ENCODE measurements around the gene YIPF7. TPM values are rescaled to one million over a fixed set of nuclear protein-coding genes. Genes with fewer than 3 reads are reported as not detected.

Gene YIPF7
- polyA plus RNA-seq (2013, experiment 1 of 2) = 0.15 TPM
- polyA plus RNA-seq (2013, experiment 2 of 2) = 0.11 TPM

DNA sequence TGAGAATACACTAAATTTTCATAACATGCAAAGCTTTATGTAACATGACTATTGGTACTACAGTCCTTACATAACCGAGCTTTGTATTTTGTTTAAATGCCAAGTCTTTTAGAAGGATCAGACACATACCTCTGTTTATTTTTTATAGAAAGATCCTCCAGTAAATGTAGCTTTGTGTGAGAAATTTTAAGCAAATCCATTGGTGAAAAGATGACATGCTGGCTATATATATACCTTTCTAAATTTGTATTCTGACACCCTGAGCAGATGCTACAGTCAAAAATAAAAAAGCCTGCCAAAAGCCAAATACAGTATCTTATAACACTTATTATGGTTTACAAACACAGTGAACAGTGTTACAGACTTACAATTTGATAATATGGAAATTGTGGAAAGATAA lies at the start of gene YIPF7:
Gene YIPF7 (minus strand): TSS at position 201 of the 400 bp plus-strand sequence. CDS start 1,525 bp downstream, outside the sequence.
- H2AFZ ChIP-seq (ENCODE audit: low read length) = no peak within 1 kb of the TSS
- no peak within 1 kb of the TSS for H3K4me3 ChIP-seq (ENCODE audit: low read length in 2 of 2)
- H3K4ac ChIP-seq (ENCODE audit: low read length) = no peak within 1 kb of the TSS
- H4K91ac ChIP-seq (ENCODE audit: low read depth, low read length, poor library complexity) = no peak within 1 kb of the TSS
- no CpG with 5 or more reads among the region's 1 CpG for WGBS, 2 donors (ENCODE audit: extremely low coverage in 2 of 2, insufficient read length in 2 of 2, insufficient replicate concordance in 1 of 2)
- H2BK15ac ChIP-seq (ENCODE audit: low read length) = no peak within 1 kb of the TSS
- no peaks in the 10 kb centered on the region for H3K36me3 ChIP-seq (replicated peaks in 1 of 2; ENCODE audit: control insufficient read depth in 2 of 2, insufficient read depth in 2 of 2, low read length in 2 of 2)
- H3K27me3 ChIP-seq (ENCODE audit: control insufficient read depth in 3 of 3, insufficient read depth in 3 of 3, low read depth in 1 of 3, low read length in 3 of 3) = peaks cover 0 to 4% (median 0%) of the 10 kb centered on the region in 3 experiments
- no peak within 1 kb of the TSS for H3K4me2 ChIP-seq (ENCODE audit: insufficient read depth, low read length, poor library complexity, severe bottlenecking)
- no peak within 1 kb of the TSS for H2BK12ac ChIP-seq (ENCODE audit: low read length)
- H3K9ac ChIP-seq (ENCODE audit: low read depth, low read length, poor library complexity) = no peak within 1 kb of the TSS
- H3K79me1 ChIP-seq (ENCODE audit: low read depth, low read length) = no peaks in the 10 kb centered on the region
- no peak for DNase-seq (ENCODE audit: low spot score)
- no peak within 1 kb of the TSS for H4K8ac ChIP-seq (ENCODE audit: low read depth, low read length)
- no peak within 1 kb of the TSS for H3K27ac ChIP-seq (replicated peaks; ENCODE audit: low read length)
- no peak within 1 kb of the TSS for H3K18ac ChIP-seq (ENCODE audit: low read length)
- H2BK5ac ChIP-seq (ENCODE audit: low read length) = no peak within 1 kb of the TSS
- no peaks in the 10 kb centered on the region for H3K9me3 ChIP-seq (replicated peaks in 1 of 2; ENCODE audit: control insufficient read depth in 2 of 2, insufficient read depth in 1 of 2, low read depth in 1 of 2, low read length in 2 of 2)
- no peak within 1 kb of the TSS for H3K14ac ChIP-seq (ENCODE audit: low read length)
- H3K23ac ChIP-seq (ENCODE audit: low read depth, low read length, poor library complexity) = no peak within 1 kb of the TSS
- no peaks in the 10 kb centered on the region for H3K4me1 ChIP-seq (ENCODE audit: control insufficient read depth in 2 of 2, insufficient read depth in 1 of 2, low read depth in 1 of 2, low read length in 2 of 2)
- no peak within 1 kb of the TSS for H2BK120ac ChIP-seq (ENCODE audit: low read depth, low read length)
- H2AK5ac ChIP-seq (ENCODE audit: low read depth, low read length) = no peak within 1 kb of the TSS

DNA sequence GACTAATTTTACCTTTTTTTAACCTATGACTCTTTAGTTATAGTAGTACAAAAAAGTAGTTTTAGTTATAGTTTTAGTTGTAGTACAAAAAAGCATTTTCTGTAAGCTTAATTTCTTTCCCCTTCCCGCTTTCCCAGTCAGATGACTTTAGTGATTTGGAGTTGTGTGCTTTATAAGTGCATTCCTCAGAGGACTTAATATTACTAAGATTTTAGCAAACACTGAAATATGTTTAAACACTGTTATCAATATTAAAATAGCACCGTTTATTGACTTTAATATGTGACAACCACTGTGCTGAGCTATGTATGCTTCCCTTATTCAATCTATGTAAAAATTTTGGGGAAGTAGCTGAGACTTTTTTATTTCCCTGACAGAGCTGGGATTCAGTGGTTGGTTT lies 49.6 kb upstream of the YIPF7 start:
- H3K36me3 ChIP-seq (replicated peaks in 1 of 2; ENCODE audit: control insufficient read depth in 2 of 2, insufficient read depth in 2 of 2, low read length in 2 of 2) = peaks cover 6 to 98% of the 10 kb centered on the region in 2 donors

GRCh38 chr4:44700427-44700826 lies 49.0 kb upstream of the YIPF7 start:
- no peak overlapping the region for H2BK15ac ChIP-seq (ENCODE audit: low read length)
- no peak overlapping the region for H3K14ac ChIP-seq (ENCODE audit: low read length)
- H2BK120ac ChIP-seq (ENCODE audit: low read depth, low read length) = no peak overlapping the region
- no peak overlapping the region for H3K4me3 ChIP-seq (ENCODE audit: low read length in 2 of 2)
- no peak overlapping the region for H2AK5ac ChIP-seq (ENCODE audit: low read depth, low read length)
- H3K79me1 ChIP-seq (ENCODE audit: low read depth, low read length) = no peaks in the 10 kb centered on the region
- no peak overlapping the region for H4K8ac ChIP-seq (ENCODE audit: low read depth, low read length)
- H2BK5ac ChIP-seq (ENCODE audit: low read length) = no peak overlapping the region
- no peak overlapping the region for H3K18ac ChIP-seq (ENCODE audit: low read length)
- no peaks in the 10 kb centered on the region for H3K9me3 ChIP-seq (replicated peaks in 1 of 2; ENCODE audit: control insufficient read depth in 2 of 2, insufficient read depth in 1 of 2, low read depth in 1 of 2, low read length in 2 of 2)
- H3K4me2 ChIP-seq (ENCODE audit: insufficient read depth, low read length, poor library complexity, severe bottlenecking) = no peak overlapping the region
- H3K27me3 ChIP-seq (ENCODE audit: control insufficient read depth in 3 of 3, insufficient read depth in 3 of 3, low read depth in 1 of 3, low read length in 3 of 3) = no peaks in the 10 kb centered on the region
- H3K27ac ChIP-seq (replicated peaks; ENCODE audit: low read length) = no peak overlapping the region
- H3K4me1 ChIP-seq (ENCODE audit: control insufficient read depth in 2 of 2, insufficient read depth in 1 of 2, low read depth in 1 of 2, low read length in 2 of 2) = no peaks in the 10 kb centered on the region
- H3K23ac ChIP-seq (ENCODE audit: low read depth, low read length, poor library complexity) = no peak overlapping the region
- WGBS, 2 donors (ENCODE audit: extremely low coverage in 2 of 2, insufficient read length in 2 of 2, insufficient replicate concordance in 1 of 2) = no CpG with 5 or more reads among the region's 1 CpG
- DNase-seq (ENCODE audit: low spot score) = no peak
- no peak overlapping the region for H4K91ac ChIP-seq (ENCODE audit: low read depth, low read length, poor library complexity)
- no peak overlapping the region for H3K9ac ChIP-seq (ENCODE audit: low read depth, low read length, poor library complexity)
- no peak overlapping the region for H2BK12ac ChIP-seq (ENCODE audit: low read length)
- no peak overlapping the region for H3K4ac ChIP-seq (ENCODE audit: low read length)
- H3K36me3 ChIP-seq (replicated peaks in 1 of 2; ENCODE audit: control insufficient read depth in 2 of 2, insufficient read depth in 2 of 2, low read length in 2 of 2) = peaks cover 6 to 98% of the 10 kb centered on the region in 2 donors
- H2AFZ ChIP-seq (ENCODE audit: low read length) = no peak overlapping the region

More for the DNA sequence above, 49.6 kb upstream of the YIPF7 start:
- no peak for DNase-seq (ENCODE audit: low spot score)
- Histone ChIP-seq H3K4me2 (ENCODE audit: insufficient read depth, low read length, poor library complexity, severe bottlenecking) (no peak overlapping the region), H2BK12ac (ENCODE audit: low read length) (no peak overlapping the region), H4K8ac (ENCODE audit: low read depth, low read length) (no peak overlapping the region), H3K27me3 (ENCODE audit: control insufficient read depth in 3 of 3, insufficient read depth in 3 of 3, low read depth in 1 of 3, low read length in 3 of 3) (no peaks in the 10 kb centered on the region), H3K4me3 (ENCODE audit: low read length in 2 of 2) (no peak overlapping the region), H3K9ac (ENCODE audit: low read depth, low read length, poor library complexity) (no peak overlapping the region), H3K4me1 (ENCODE audit: control insufficient read depth in 2 of 2, insufficient read depth in 1 of 2, low read depth in 1 of 2, low read length in 2 of 2) (no peaks in the 10 kb centered on the region), H3K18ac (ENCODE audit: low read length) (no peak overlapping the region), H3K79me1 (ENCODE audit: low read depth, low read length) (no peaks in the 10 kb centered on the region), H3K23ac (ENCODE audit: low read depth, low read length, poor library complexity) (no peak overlapping the region), H3K27ac (replicated peaks; ENCODE audit: low read length) (no peak overlapping the region), H3K9me3 (replicated peaks in 1 of 2; ENCODE audit: control insufficient read depth in 2 of 2, insufficient read depth in 1 of 2, low read depth in 1 of 2, low read length in 2 of 2) (no peaks in the 10 kb centered on the region), H2BK120ac (ENCODE audit: low read depth, low read length) (no peak overlapping the region), H3K14ac (ENCODE audit: low read length) (no peak overlapping the region), H2AFZ (ENCODE audit: low read length) (no peak overlapping the region), H4K91ac (ENCODE audit: low read depth, low read length, poor library complexity) (no peak overlapping the region), H2BK15ac (ENCODE audit: low read length) (no peak overlapping the region), H2BK5ac (ENCODE audit: low read length) (no peak overlapping the region), H3K4ac (ENCODE audit: low read length) (no peak overlapping the region), H2AK5ac (ENCODE audit: low read depth, low read length) (no peak overlapping the region)
- WGBS, 2 donors (ENCODE audit: extremely low coverage in 2 of 2, insufficient read length in 2 of 2, insufficient replicate concordance in 1 of 2) = no CpG with 5 or more reads among the region's 2 CpGs

- no CpG with 5 or more reads among the region's 1 CpG for WGBS, 2 donors (ENCODE audit: extremely low coverage in 2 of 2, insufficient read length in 2 of 2, insufficient replicate concordance in 1 of 2)
- no peaks in the 10 kb centered on the region for H3K9me3 ChIP-seq (replicated peaks in 1 of 2; ENCODE audit: control insufficient read depth in 2 of 2, insufficient read depth in 1 of 2, low read depth in 1 of 2, low read length in 2 of 2)
- no peak overlapping the region for H3K14ac ChIP-seq (ENCODE audit: low read length)
- H2AFZ ChIP-seq (ENCODE audit: low read length) = no peak overlapping the region
- H3K9ac ChIP-seq (ENCODE audit: low read depth, low read length, poor library complexity) = no peak overlapping the region
- no peak overlapping the region for H2BK5ac ChIP-seq (ENCODE audit: low read length)
- no peak overlapping the region for H3K4me3 ChIP-seq (ENCODE audit: low read length in 2 of 2)
- no peak overlapping the region for H4K91ac ChIP-seq (ENCODE audit: low read depth, low read length, poor library complexity)
- H2BK15ac ChIP-seq (ENCODE audit: low read length) = no peak overlapping the region
- H4K8ac ChIP-seq (ENCODE audit: low read depth, low read length) = no peak overlapping the region
- no peak overlapping the region for H3K27ac ChIP-seq (replicated peaks; ENCODE audit: low read length)
- H3K36me3 ChIP-seq (replicated peaks in 1 of 2; ENCODE audit: control insufficient read depth in 2 of 2, insufficient read depth in 2 of 2, low read length in 2 of 2) = peaks cover 10 to 92% of the 10 kb centered on the region in 2 donors
- no peaks in the 10 kb centered on the region for H3K4me1 ChIP-seq (ENCODE audit: control insufficient read depth in 2 of 2, insufficient read depth in 1 of 2, low read depth in 1 of 2, low read length in 2 of 2)
- no peak overlapping the region for H2BK120ac ChIP-seq (ENCODE audit: low read depth, low read length)
- no peak overlapping the region for H2BK12ac ChIP-seq (ENCODE audit: low read length)
- H3K23ac ChIP-seq (ENCODE audit: low read depth, low read length, poor library complexity) = no peak overlapping the region
- DNase-seq (ENCODE audit: low spot score) = no peak
- no peaks in the 10 kb centered on the region for H3K79me1 ChIP-seq (ENCODE audit: low read depth, low read length)
- H3K18ac ChIP-seq (ENCODE audit: low read length) = no peak overlapping the region
- no peak overlapping the region for H2AK5ac ChIP-seq (ENCODE audit: low read depth, low read length)
- H3K4ac ChIP-seq (ENCODE audit: low read length) = no peak overlapping the region
- H3K27me3 ChIP-seq (ENCODE audit: control insufficient read depth in 3 of 3, insufficient read depth in 3 of 3, low read depth in 1 of 3, low read length in 3 of 3) = no peaks in the 10 kb centered on the region
- H3K4me2 ChIP-seq (ENCODE audit: insufficient read depth, low read length, poor library complexity, severe bottlenecking) = no peak overlapping the region
Observed at GRCh38 chr4:44684648-44685047, 33.2 kb upstream of the YIPF7 start.

All from neuronal stem cell (in vitro differentiated cells).